H1 (cell line): ENCODE measurements around the gene CDH18. TPM values are rescaled to one million over a fixed set of nuclear protein-coding genes. Genes with fewer than 3 reads are reported as not detected.

Source experiments
- CTCF ChIA-PET: fragments of 300-600 bp; sonication (Branson Sonifier 250); formaldehyde crosslinking; loops from one replicate; lab custom pipeline; 2021; ENCODE audit not compliant: partially characterized antibody; lab: Charles Lee
- POLR2A ChIA-PET: fragments of 300-600 bp; sonication (Branson Sonifier 250); formaldehyde crosslinking; loops from one replicate; lab custom pipeline; 2021; ENCODE audit warnings: inconsistent platforms; ENCODE audit not compliant: partially characterized antibody; lab: Charles Lee
- DNase-seq, 2 experiments: peaks; one replicate each; pipeline versions ENCODE4 v3.0.0 to v3.0.0-alpha.2; 2010 to 2022; ENCODE audit warnings: low spot score in 2 of 2, low read depth in 1 of 2, mixed read lengths in 1 of 2
- FAIRE-seq: peaks from 2 replicates; lab custom pipeline; 2011; peaks lifted over from hg19 to GRCh38; lab: Jason Lieb, UNC
- H2AFZ ChIP-seq: 2 replicates; pipeline ENCODE4 v1.8.1; 2012; ENCODE audit warnings: low read length, inconsistent platforms
- H2AK5ac ChIP-seq: 2 replicates; pipeline ENCODE4 v1.6.1; 2013; ENCODE audit warnings: low read depth, low read length
- H2BK120ac ChIP-seq: replicated peaks from 2 replicates; pipeline ENCODE3; 2013; ENCODE audit warnings: low read depth, low read length, inconsistent platforms
- H2BK12ac ChIP-seq: 2 replicates; pipeline ENCODE4 v1.6.1; 2013; ENCODE audit warnings: low read depth, low read length
- H2BK15ac ChIP-seq: 2 replicates; pipeline ENCODE4 v1.6.1; 2013; ENCODE audit warnings: low read length
- H2BK20ac ChIP-seq: 2 replicates; pipeline ENCODE4 v1.6.1; 2013; ENCODE audit warnings: low read length
- H2BK5ac ChIP-seq: 2 replicates; pipeline ENCODE4 v1.6.1; 2013; ENCODE audit warnings: low read depth, low read length
- H3K14ac ChIP-seq: 2 replicates; pipeline ENCODE4 v1.6.1; 2013; ENCODE audit warnings: inconsistent platforms; ENCODE audit not compliant: insufficient read length
- H3K18ac ChIP-seq: 2 replicates; pipeline ENCODE4 v1.6.1; 2013; ENCODE audit warnings: low read length; ENCODE audit errors: extremely low read depth
- H3K23ac ChIP-seq: 2 replicates; pipeline ENCODE4 v1.6.1; 2013; ENCODE audit warnings: inconsistent platforms; ENCODE audit not compliant: insufficient read length
- H3K23me2 ChIP-seq: 2 replicates; pipeline ENCODE4 v1.6.1; 2013; ENCODE audit warnings: low read depth, low read length
- H3K27ac ChIP-seq: 2 replicates; pipeline ENCODE4 v1.6.1; 2011; ENCODE audit warnings: low read depth, low read length, inconsistent platforms
- H3K27me3 ChIP-seq, 4 experiments: replicated peaks in 1 of 4; 1 replicate in 1 of 4; 2 replicates in 3 of 4; pipeline versions ENCODE4 v1.6.1 to v1.8.1; 2011 to 2013; ENCODE audit warnings: low read length in 3 of 4, mild to moderate bottlenecking in 3 of 4, inconsistent platforms in 2 of 4, mixed read lengths in 2 of 4, moderate library complexity in 1 of 4; ENCODE audit not compliant: control insufficient read depth in 3 of 4, insufficient read depth in 3 of 4; ENCODE audit errors: extremely low read depth in 1 of 4
- H3K36me3 ChIP-seq, 4 experiments: 2 replicates each; pipeline versions ENCODE4 v1.6.1 to v1.8.1; 2011 to 2013; ENCODE audit warnings: mild to moderate bottlenecking in 4 of 4, low read length in 3 of 4, moderate library complexity in 2 of 4, control low read depth in 1 of 4, inconsistent platforms in 1 of 4; ENCODE audit not compliant: insufficient read depth in 4 of 4, control insufficient read depth in 2 of 4
- H3K4ac ChIP-seq: replicated peaks from 2 replicates; pipeline ENCODE3; 2013; ENCODE audit warnings: low read length, low read depth, mixed read lengths, inconsistent platforms; ENCODE audit not compliant: insufficient read length
- H3K4me1 ChIP-seq, 4 experiments: replicated peaks in 1 of 4; 1 replicate in 1 of 4; 2 replicates in 3 of 4; pipeline versions ENCODE4 v1.6.1 to v1.8.1; 2011 to 2013; ENCODE audit warnings: low read length in 3 of 4, inconsistent platforms in 2 of 4, mixed read lengths in 1 of 4; ENCODE audit not compliant: insufficient read depth in 4 of 4, control insufficient read depth in 3 of 4
- H3K4me2 ChIP-seq, 2 experiments: 2 replicates each; pipeline versions ENCODE4 v1.6.1 to v1.8.1; 2011 to 2013; ENCODE audit warnings: low read depth in 2 of 2, low read length in 2 of 2, control low read depth in 1 of 2, inconsistent platforms in 1 of 2, mild to moderate bottlenecking in 1 of 2; ENCODE audit not compliant: insufficient read depth in 1 of 2
- H3K4me3 ChIP-seq, 4 experiments: fragments of 200-600, 300-600 bp in 1 of 4; sonication (generic), shearing (Covaris generic), sonication (Bioruptor Twin) in 1 of 4; 2 replicates each; pipeline versions ENCODE4 v1.5.1 to v1.8.1; 2011 to 2016; ENCODE audit warnings: low read length in 4 of 4, low read depth in 3 of 4, control low read depth in 2 of 4, inconsistent platforms in 2 of 4, mild to moderate bottlenecking in 2 of 4, mixed read lengths in 1 of 4, moderate library complexity in 1 of 4; ENCODE audit not compliant: insufficient read depth in 2 of 4; ENCODE audit errors: extremely low read depth in 1 of 4
- H3K56ac ChIP-seq: replicated peaks from 2 replicates; pipeline ENCODE3; 2013; ENCODE audit warnings: low read depth, mild to moderate bottlenecking, mixed read lengths, low read length, inconsistent platforms; ENCODE audit not compliant: insufficient read length
- H3K79me1 ChIP-seq: 2 replicates; pipeline ENCODE4 v1.6.1; 2013; ENCODE audit warnings: low read depth, low read length, control low read depth
- H3K79me2 ChIP-seq, 2 experiments: 2 replicates each; pipeline versions ENCODE4 v1.6.1 to v1.8.1; 2012 to 2013; ENCODE audit warnings: low read length in 2 of 2, mild to moderate bottlenecking in 2 of 2, inconsistent platforms in 1 of 2; ENCODE audit not compliant: insufficient read depth in 2 of 2, control insufficient read depth in 1 of 2
- H3K9ac ChIP-seq, 4 experiments: replicated peaks in 1 of 4; 1 replicate in 1 of 4; 2 replicates in 3 of 4; pipeline versions ENCODE4 v1.6.1 to v1.8.1; 2011 to 2013; ENCODE audit warnings: low read depth in 3 of 4, low read length in 3 of 4, control low read depth in 2 of 4, mild to moderate bottlenecking in 2 of 4, moderate library complexity in 2 of 4, inconsistent platforms in 1 of 4; ENCODE audit errors: extremely low read depth in 1 of 4
- H3K9me3 ChIP-seq, 2 experiments: 2 replicates each; pipeline versions ENCODE4 v1.6.1 to v1.8.1; 2012 to 2013; ENCODE audit warnings: mild to moderate bottlenecking in 2 of 2, moderate library complexity in 2 of 2, control low read depth in 1 of 2, inconsistent platforms in 1 of 2, low read depth in 1 of 2, low read length in 1 of 2, mixed read lengths in 1 of 2; ENCODE audit not compliant: insufficient read depth in 2 of 2
- H4K20me1 ChIP-seq, 2 experiments: replicated peaks in 1 of 2; 2 replicates each; pipeline versions ENCODE3 to v1.8.1; 2011 to 2013; ENCODE audit warnings: inconsistent platforms in 2 of 2, low read length in 2 of 2, mild to moderate bottlenecking in 1 of 2; ENCODE audit not compliant: insufficient read depth in 2 of 2, control insufficient read depth in 1 of 2
- H4K5ac ChIP-seq: 2 replicates; pipeline ENCODE4 v1.6.1; 2013; ENCODE audit warnings: low read length, low read depth, mixed read lengths, inconsistent platforms; ENCODE audit not compliant: insufficient read length
- H4K8ac ChIP-seq: 2 replicates; pipeline ENCODE4 v1.8.0; 2013; ENCODE audit warnings: mild to moderate bottlenecking, moderate library complexity, low read length, inconsistent platforms; ENCODE audit not compliant: insufficient read depth; ENCODE audit errors: extremely low read depth
- H4K91ac ChIP-seq: replicated peaks from 2 replicates; pipeline ENCODE3; 2013; ENCODE audit warnings: low read length, mixed read lengths, inconsistent platforms; ENCODE audit not compliant: insufficient read length
- BRCA1 ChIP-seq: IDR thresholded peaks from 2 replicates; pipeline ENCODE4 v1.6.1; 2012; ENCODE audit warnings: low read depth, low read length, improper control_type of control experiment
- CBX5 ChIP-seq: fragments of 300-800, 300-1000 bp; sonication (generic); IDR thresholded peaks from 2 replicates; pipeline ENCODE4 v1.7.1; 2016; ENCODE audit warnings: antibody characterized with exemption, low read length, low read depth
- CEBPB ChIP-seq: IDR thresholded peaks from 2 replicates; pipeline ENCODE4 v1.6.1; 2012; ENCODE audit warnings: low read depth, low read length
- CREB1 ChIP-seq: IDR thresholded peaks from 2 replicates; pipeline ENCODE4 v1.6.1; 2012; ENCODE audit warnings: inconsistent platforms
- NANOG ChIP-seq: IDR thresholded peaks from 2 replicates; pipeline ENCODE4 v1.6.1; 2011; ENCODE audit warnings: low read length, low read depth, mild to moderate bottlenecking, inconsistent platforms; ENCODE audit not compliant: insufficient read depth, poor library complexity, severe bottlenecking
- NRF1 ChIP-seq: IDR thresholded peaks from 2 replicates; pipeline ENCODE4 v1.6.1; 2011; ENCODE audit warnings: mild to moderate bottlenecking, low read depth, low read length, improper control_type of control experiment
- POLR2A ChIP-seq, 2 experiments: IDR thresholded peaks; 1 replicate in 1 of 2; 2 replicates in 1 of 2; pipeline ENCODE4 v1.6.1; 2011; ENCODE audit warnings: low read depth in 2 of 2, low read length in 2 of 2, mild to moderate bottlenecking in 2 of 2; ENCODE audit errors: control extremely low read depth in 1 of 2
- POLR2AphosphoS5 ChIP-seq: IDR thresholded peaks from 2 replicates; pipeline ENCODE4 v1.6.1; 2011; ENCODE audit warnings: low read depth, low read length
- POU5F1 ChIP-seq: IDR thresholded peaks from 2 replicates; pipeline ENCODE4 v1.6.1; 2011; ENCODE audit warnings: low read depth, mild to moderate bottlenecking, low read length, moderate library complexity
- RNF2 ChIP-seq: fragments of 200-900, 300-1000 bp; sonication (generic); IDR thresholded peaks from 2 replicates; pipeline ENCODE4 v1.7.1; 2016; ENCODE audit warnings: borderline replicate concordance, low read depth, mild to moderate bottlenecking, antibody characterized with exemption, low read length; ENCODE audit not compliant: poor library complexity, severe bottlenecking; ENCODE audit errors: missing control alignments
- SIRT6 ChIP-seq: IDR thresholded peaks from one replicate; pipeline ENCODE4 v1.7.1; 2012; ENCODE audit warnings: low read length, inconsistent platforms
- YY1 ChIP-seq: IDR thresholded peaks from 2 replicates; pipeline ENCODE4 v1.6.1; 2011; ENCODE audit warnings: low read depth, mild to moderate bottlenecking, low read length
- WGBS, 2 experiments: shearing (Covaris generic) in 1 of 2; methylation state at CpG; one replicate each; pipeline versions ENCODE4 v1.1.6 to v1.1.7; 2013 to 2015; ENCODE audit warnings: low lambda C conversion rate in 2 of 2, mixed read lengths in 2 of 2, inconsistent platforms in 1 of 2, low coverage in 1 of 2, missing lambda C conversion rate in 1 of 2; ENCODE audit not compliant: insufficient replicate concordance in 2 of 2, insufficient coverage in 1 of 2, insufficient read length in 1 of 2; ENCODE audit errors: extremely low coverage in 1 of 2, missing lambda C conversion rate in 1 of 2; 5-methylcytosine and 5-hydroxymethylcytosine counted together
- polyA plus RNA-seq, 7 experiments: library from polyadenylated mRNA; depleted of rRNA in 3 of 7; stranded (reverse) in 5 of 7; unstranded in 2 of 7; fragments of >200 nt in 5 of 7; fragments of 200-250 nt in 2 of 7; gene quantifications; 1 replicate in 5 of 7; 2 replicates in 1 of 7; 4 replicates in 1 of 7; pipeline versions ENCODE4 v1.2.1 to v1.2.3, GENCODE V29; 2011 to 2013; ENCODE audit warnings: missing spikeins in 2 of 7, mixed read lengths in 2 of 7
- total RNA-seq: library from RNA; stranded (reverse); fragmentation: NEBNext Ultra II Directional; extraction: Animal tissue kit (Norgen Biotek cat#: 25700); gene quantifications from 2 replicates; pipeline ENCODE4 v1.2.1, GENCODE V29; 2021
- TF ChIP-seq, protein P1 (sequence below): IDR thresholded peaks from 2 replicates; pipeline ENCODE4 v1.6.1; 2011; ENCODE audit warnings: low read depth, mild to moderate bottlenecking, low read length; ENCODE audit not compliant: insufficient read depth

Gene CDH18
- total and polyA plus RNA-seq, 2 of the 8 experiments (the other 6 are each of a cell fraction or from before 2014, with no cell fraction given) = 0.30 to 0.32 TPM

DNA sequence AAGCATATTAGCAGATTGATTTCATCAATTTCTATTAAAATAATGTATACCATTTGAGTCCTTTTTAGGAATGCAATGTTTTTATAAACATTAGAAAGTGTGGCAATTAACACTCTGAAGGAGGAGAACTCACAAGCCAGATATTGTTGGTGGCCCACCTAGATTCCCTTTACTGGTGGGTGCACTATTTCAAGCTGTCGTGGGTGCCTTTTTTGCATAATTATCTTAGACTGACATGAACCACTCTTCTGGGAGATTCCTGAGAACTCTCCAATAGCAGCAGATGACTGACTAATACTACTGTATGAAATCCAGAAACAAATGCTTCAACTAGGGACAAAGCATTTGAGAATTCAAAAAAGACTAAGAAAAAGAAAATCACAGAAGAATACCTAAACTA is 526.0 kb downstream of the CDH18 start:
- Histone ChIP-seq H3K79me1 (no peaks in the 10 kb centered on the region), H3K23ac (no peak overlapping the region), H2BK120ac (no peak overlapping the region), H3K9ac (no peak overlapping the region), H3K4me3 (no peak overlapping the region), H2BK20ac (no peak overlapping the region), H3K27ac (no peak overlapping the region), H3K79me2 (no peaks in the 10 kb centered on the region), H3K18ac (no peak overlapping the region), H3K27me3 (no peaks in the 10 kb centered on the region), H3K23me2 (no peaks in the 10 kb centered on the region), H3K14ac (no peak overlapping the region), H2BK12ac (no peak overlapping the region), H3K4me1 (no peaks in the 10 kb centered on the region), H2BK5ac (no peak overlapping the region), H2AFZ (no peak overlapping the region), H3K36me3 (no peaks in the 10 kb centered on the region), H2BK15ac (no peak overlapping the region), H3K56ac (no peak overlapping the region), H4K5ac (no peak overlapping the region), H3K4me2 (no peak overlapping the region), H4K91ac (no peak overlapping the region), H3K9me3 (no peaks in the 10 kb centered on the region), H3K4ac (no peak overlapping the region), H4K20me1 (no peaks in the 10 kb centered on the region), H4K8ac (no peak overlapping the region), H2AK5ac (no peak overlapping the region)
- no peak for DNase-seq
- no peak for FAIRE-seq
- TF ChIP-seq NRF1 (no peak), CREB1 (no peak), BRCA1 (no peak), SIRT6 (no peak), POLR2A (IDR thresholded peaks at IDR 0.05; ENCODE audit: control extremely low read depth in 1 of 2, low read depth in 2 of 2, low read length in 2 of 2) (no peak), RNF2 (no peak), POLR2AphosphoS5 (no peak), NANOG (no peak), POU5F1 (no peak), YY1 (no peak), CBX5 (no peak), CEBPB (no peak)
- TF ChIP-seq, protein P1, sequence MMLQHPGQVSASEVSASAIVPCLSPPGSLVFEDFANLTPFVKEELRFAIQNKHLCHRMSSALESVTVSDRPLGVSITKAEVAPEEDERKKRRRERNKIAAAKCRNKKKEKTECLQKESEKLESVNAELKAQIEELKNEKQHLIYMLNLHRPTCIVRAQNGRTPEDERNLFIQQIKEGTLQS = no peak
- ChIA-PET POLR2A (no interaction called here), CTCF (no interaction called here)
- WGBS, 2 experiments = 76% methylated on average over 1 of the region's 1 CpG; no CpG with 5 or more reads in 1 of the 2 experiments
